Fibroblast of the conjunctiva (primary cell): ENCODE data around the gene FGF14.

Experiments
- DNase-seq: peaks from one replicate; pipeline ENCODE4 v3.0.0-alpha.2; 2010; ENCODE audit warnings: low read depth

FGF14 gene

DNA sequence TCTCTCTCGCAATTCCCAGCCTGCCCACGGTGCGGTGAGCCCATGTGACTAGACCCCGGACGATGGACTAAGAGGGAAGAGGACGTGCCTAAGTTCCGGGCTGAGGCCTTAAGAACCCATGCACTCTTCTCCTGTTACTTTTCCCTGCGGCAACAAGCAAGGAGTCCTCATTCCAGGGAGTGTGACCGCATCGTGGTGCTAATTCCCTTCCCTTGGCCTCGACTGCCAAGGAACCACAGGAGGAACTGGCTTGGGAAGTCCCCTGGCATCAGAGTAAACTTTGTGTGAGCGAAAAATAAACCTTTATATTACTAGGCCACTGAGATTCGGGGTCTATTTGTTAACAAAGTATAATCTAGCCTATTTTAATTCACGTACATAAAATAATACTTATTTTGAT is 34.0 kb downstream of the FGF14 start:
- no peak for DNase-seq

DNA sequence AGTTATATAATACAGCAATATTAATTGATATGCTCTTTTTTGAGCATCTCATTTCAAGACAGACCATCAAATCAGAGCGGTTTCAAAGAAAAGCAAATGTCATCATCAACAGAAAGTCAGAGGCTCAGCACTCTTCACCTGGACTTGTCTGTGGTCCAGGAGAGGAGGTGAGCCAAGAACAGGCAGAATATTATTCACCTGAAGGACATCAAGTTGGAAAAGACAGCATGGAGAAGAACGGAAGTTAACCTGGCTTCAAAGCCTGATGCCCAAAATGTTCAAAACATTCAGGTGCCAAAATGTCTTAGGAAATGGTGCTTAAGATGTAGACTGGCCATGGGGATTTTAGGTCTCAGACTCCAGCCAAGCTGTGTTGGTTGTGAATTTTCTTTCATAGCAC is 40.7 kb downstream of the FGF14 start:
- no peak for DNase-seq

GRCh38 chr13:102359264-102359663 is 42.6 kb downstream of the FGF14 start:
- DNase-seq, result no peak

GRCh38 chr13:102355251-102355650 is 46.6 kb downstream of the FGF14 start:
- no peak for DNase-seq

- DNase-seq, result no peak
These were observed 47.8 kb downstream of the FGF14 start for GRCh38 chr13:102354011-102354410.

DNA sequence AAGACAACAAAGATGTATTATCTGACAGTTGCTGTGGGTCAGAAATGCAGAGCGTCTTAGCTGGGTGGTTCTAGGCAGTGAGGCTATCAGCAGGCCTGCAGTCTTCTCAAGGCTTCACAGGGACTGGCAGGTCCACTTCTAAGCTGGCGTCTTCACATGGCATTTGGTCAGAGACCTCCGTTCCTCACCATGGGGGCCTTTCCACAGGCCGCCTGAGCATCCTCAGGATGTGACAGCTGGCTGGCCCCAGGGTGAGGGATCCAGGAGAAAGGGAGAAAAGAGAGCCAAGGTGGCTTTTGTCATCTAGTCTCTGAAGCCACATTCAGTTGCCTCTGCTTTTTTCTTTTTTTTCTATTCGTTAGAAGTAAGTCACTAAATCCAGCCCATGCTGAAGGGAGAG is 50.3 kb downstream of the FGF14 start:
- DNase-seq, result no peak

GRCh38 chr13:102347490-102347889 is 54.4 kb downstream of the FGF14 start:
- no peak for DNase-seq

- no peak for DNase-seq
These were observed 55.1 kb downstream of the FGF14 start for GRCh38 chr13:102346769-102347168.

DNA sequence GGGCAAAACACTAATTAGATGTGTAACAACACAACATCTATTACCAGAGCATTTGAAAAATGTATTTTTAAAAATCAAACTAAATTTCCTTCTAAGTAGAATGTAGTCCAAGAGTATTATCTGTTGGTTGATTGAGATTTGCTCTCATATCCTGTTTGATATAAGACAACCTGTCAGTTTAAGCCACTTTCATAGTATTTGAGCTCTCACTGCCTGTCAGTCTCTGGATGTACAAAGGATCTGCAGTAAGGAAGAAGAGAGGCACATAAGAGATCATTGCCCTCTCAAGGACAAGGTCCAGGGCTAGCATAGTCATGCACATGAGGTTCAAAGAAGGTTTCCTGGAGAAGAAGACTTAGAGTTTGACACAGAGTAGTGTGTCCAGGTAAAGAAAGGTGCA is 57.4 kb downstream of the FGF14 start:
- DNase-seq, result no peak

GRCh38 chr13:102333320-102334198 is 68.3 kb downstream of the FGF14 start:
- DNase-seq, result no peak

DNA sequence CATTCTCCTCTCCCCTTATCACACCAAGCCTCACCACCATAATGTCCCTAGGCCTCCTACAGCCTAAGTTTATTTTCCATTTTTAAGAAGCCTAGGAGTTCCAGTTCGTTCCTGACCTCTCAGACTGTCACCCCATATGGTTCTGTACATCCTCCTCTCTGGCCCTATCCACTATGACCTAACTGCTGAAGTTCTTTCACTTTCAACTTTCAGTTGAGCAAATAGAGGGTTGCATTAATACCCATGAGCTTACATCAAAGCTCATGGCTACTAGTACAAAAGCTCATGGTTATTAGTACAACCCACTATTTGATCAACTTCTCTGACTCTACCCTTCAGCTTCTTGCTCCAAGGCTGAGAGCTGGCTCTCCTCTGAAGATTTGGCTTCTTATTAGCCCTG is 72.9 kb downstream of the FGF14 start:
- DNase-seq, result no peak

DNA sequence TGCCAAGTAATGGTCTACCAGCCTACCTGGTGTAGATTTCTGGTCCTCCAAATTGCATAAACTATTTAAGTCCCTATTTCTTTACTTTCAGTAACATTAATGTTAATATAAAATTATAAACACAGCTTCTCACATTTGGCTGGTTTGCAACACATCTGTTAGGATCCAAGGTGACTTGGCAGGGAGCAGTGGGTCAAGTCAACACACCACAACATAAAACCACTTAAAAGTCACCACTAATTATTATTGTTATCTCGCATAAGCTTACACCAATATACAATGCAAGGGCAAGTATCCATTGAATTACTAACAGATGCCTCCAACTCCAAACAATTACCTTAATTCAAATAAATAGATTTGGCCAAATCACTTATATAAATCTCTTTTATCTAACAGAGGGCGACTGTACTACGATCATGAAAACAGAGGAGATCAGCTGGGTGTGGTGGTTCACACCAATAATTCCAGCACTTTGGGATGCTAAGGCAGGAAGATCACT is 74.7 kb downstream of the FGF14 start:
- no peak for DNase-seq

DNA sequence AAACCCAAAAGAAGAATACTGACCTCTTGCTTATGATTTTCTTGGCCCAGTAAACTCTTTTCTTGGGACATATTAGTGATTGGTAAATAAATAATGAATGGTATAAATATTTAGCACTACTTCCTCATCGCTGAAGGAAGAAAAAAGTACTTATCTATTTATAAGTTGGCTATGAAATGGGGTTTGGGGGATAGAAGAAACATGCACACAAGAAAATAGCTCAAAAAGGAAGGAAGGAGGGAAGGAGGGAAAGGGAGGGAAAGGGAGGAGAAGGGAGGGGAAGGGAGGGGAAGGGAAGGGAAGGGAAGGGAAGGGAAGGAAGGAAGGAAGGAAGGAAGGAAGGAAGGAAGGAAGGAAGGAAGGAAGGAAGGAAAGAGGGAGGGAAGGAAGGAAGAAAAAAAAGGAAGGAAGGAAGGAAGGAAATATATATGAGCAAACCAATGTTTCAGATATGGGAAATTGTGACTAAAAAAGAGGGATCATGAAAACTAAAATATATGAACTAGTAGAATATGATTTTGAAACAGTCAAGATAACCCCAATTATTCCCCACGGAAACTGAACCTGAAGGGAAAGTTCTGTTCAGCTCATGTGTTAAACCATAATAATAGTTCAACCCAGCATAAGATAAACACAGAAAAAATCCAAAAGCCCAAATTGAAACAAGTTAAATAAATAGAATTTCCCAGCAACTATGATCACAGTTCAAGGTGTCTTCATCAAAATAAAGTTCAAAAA is 75.3 kb downstream of the FGF14 start:
- no peak for DNase-seq

DNA sequence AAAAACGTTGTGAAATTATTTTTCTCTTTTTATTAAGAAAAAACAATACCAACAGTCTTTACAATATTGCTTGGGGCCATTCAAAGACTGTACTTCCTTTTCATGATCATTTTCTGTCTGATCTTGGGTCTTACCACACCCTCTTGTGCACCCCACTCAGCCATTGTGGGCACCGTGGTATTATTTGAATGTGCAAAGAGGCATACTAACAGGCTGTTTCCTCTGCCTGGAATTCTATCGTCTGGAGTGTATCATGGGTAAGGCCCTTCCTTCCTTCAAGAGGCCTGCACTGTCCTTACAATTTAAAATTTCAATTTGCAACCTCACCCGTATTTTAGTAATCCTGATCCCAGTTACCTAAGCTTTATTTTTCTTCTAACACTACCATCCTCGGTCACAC is 76.5 kb downstream of the FGF14 start:
- DNase-seq, result no peak

DNA sequence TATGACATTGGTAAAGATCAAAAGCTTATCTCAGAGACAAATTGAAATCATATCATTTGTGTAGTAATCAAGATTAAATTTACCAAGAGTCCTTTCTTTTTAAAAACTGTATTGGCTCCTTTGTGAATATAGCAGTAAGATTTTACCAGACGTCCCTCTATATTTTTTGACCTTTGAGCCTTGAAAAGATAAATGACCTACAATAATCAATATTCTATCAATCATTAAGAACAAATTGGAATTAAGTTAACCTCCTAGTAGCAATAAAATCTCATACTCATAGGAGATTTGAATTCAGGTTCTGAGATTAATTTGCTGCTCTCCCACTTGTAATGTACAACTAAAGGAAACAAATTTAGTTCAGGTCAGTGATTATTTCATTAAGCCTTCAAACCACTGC is 78.3 kb downstream of the FGF14 start:
- DNase-seq, result no peak

GRCh38 chr13:102323012-102323411 is 78.8 kb downstream of the FGF14 start:
- DNase-seq, result no peak

DNA sequence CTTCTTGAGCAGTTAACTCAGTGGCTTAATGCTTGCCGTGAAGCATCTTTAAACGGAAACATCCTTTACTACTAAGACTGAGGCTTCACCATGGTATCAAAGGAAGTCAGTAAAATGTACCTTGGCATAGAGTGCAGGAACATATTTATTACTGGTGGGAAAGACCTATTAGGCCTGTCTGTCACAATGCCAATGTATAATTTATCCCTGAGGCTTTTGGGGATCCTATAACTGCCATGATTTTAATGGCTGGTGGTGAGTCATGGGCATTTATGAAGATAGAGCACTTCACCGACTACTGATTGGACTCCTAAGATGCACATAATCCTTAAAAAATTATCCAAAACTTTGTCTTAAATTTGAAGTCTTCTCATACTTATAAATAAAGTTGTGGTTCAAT is 79.6 kb downstream of the FGF14 start:
- DNase-seq, result no peak

- no peak for DNase-seq
These were observed 83.6 kb downstream of the FGF14 start for GRCh38 chr13:102318233-102318632.

DNA sequence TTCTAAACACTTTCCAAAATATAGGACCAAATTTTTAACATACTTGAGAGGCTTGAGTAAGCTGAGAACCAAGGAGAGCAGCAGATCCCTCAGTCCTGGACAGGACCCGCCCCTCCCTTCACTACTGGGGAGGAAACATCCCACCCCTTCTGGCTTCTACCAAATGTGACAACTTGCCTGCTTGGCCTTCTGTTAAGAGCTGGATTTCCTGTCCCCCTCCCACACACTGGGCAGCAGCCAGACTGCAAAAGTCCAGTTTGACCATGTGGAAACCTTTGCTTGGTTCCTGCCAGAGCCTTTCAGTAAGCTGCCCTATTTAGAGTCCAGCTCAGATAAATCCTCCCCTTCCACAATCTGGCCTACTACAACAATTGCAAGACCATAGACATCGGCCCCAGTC is 84.3 kb downstream of the FGF14 start:
- DNase-seq, result peak; percentile 28

GRCh38 chr13:102316732-102317131 is 85.1 kb downstream of the FGF14 start:
- no peak for DNase-seq

DNA sequence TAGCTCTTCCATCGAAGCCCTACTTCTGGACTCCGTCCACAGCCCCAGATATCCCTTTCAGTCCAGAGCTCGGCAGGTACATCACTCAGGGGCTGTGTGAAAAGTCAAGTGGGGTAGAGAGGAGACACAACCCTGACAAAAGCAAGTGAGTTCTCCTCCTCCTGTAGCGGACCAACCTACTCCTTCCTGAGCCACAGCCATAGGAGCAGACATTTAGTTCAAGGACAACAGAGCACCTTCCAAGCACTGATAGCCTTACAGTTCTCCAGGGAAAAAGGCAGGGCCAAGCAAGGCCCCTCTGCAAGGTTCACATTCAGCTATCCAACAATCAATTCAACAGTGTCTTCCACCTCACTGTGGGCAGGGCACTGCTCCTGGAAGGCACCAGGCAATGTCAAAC is 89.0 kb downstream of the FGF14 start:
- no peak for DNase-seq

- no peak for DNase-seq
These were observed 89.9 kb downstream of the FGF14 start for GRCh38 chr13:102311901-102312300.

DNA sequence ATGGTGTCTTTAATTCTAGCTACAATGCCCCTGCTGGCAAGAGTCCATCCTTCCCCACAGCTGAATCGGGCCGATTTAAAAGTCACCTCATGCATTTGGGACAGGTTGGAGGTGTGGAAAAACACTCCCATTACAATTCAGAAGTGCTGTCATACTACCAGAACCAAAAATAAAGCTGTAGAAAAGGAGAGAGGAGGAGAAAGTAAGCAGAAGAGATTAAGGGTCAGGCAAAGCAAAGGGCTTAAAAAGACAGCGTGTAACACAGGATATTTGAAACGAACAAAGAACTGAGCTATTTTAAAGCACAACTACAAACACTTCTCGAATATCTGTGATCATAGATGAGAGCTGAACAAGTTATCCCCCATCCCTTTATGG is 90.4 kb downstream of the FGF14 start:
- no peak for DNase-seq
